ENCODE data around the gene AK6.

DNA sequence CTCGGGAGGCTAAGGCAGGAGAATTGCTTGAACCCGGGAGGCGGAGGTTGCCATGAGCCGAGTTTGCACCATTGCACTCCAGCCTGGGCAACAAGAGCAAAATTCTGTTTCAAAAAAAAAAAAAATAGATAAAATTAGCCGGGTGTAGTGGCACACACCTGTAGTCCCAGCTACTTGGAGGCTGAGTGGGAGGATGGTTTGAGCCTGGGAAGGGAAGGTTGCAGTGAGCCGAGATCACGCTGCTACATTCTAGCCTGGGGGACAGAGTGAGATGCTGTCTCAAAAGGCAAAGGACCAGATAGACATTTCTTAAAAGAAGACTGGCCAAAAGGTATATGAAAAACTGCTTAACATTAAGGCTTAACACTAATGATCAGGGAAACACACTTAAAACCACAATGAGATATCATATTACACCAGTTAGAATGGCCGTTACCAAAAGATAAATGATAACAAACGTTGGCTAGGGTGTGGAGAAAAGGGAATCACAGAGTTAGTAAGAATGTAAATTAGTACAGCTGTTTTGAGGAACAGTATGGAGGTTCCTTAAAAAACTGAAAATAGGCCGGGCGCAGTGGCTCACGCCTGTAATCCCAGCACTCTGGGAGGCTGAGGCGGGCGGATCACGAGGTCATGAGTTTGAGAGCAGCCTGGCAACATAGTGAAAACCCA lies 35.5 kb upstream of the AK6 start:
- TF ChIP-seq CTCF (conservative IDR thresholded peaks at IDR 0.05 in 1 of 2, IDR thresholded peaks at IDR 0.05 in 1 of 2; ENCODE audit: low read depth in 1 of 2, low read length in 2 of 2) (no peak), EZH2 (IDR thresholded peaks at IDR 0.05; ENCODE audit: low read length, missing control alignments) (no peak)

Measured in fibroblast of lung (primary cell).